H1 (cell line): ENCODE measurements around the gene GRIK4. TPM values are rescaled to one million over a fixed set of nuclear protein-coding genes. Genes with fewer than 3 reads are reported as not detected.

Experiments
- CTCF ChIA-PET: fragments of 300-600 bp; sonication (Branson Sonifier 250); formaldehyde crosslinking; loops from one replicate; lab custom pipeline; 2021; ENCODE audit not compliant: partially characterized antibody; lab: Charles Lee
- POLR2A ChIA-PET: fragments of 300-600 bp; sonication (Branson Sonifier 250); formaldehyde crosslinking; loops from one replicate; lab custom pipeline; 2021; ENCODE audit warnings: inconsistent platforms; ENCODE audit not compliant: partially characterized antibody; lab: Charles Lee
- DNase-seq, 2 experiments: peaks; one replicate each; pipeline versions ENCODE4 v3.0.0 to v3.0.0-alpha.2; 2010 to 2022; ENCODE audit warnings: low spot score in 2 of 2, low read depth in 1 of 2, mixed read lengths in 1 of 2
- FAIRE-seq: peaks from 2 replicates; lab custom pipeline; 2011; peaks lifted over from hg19 to GRCh38; lab: Jason Lieb, UNC
- H2AFZ ChIP-seq: 2 replicates; pipeline ENCODE4 v1.8.1; 2012; ENCODE audit warnings: low read length, inconsistent platforms
- H2AK5ac ChIP-seq: 2 replicates; pipeline ENCODE4 v1.6.1; 2013; ENCODE audit warnings: low read depth, low read length
- H2BK120ac ChIP-seq: replicated peaks from 2 replicates; pipeline ENCODE3; 2013; ENCODE audit warnings: low read depth, low read length, inconsistent platforms
- H2BK12ac ChIP-seq: 2 replicates; pipeline ENCODE4 v1.6.1; 2013; ENCODE audit warnings: low read depth, low read length
- H2BK15ac ChIP-seq: 2 replicates; pipeline ENCODE4 v1.6.1; 2013; ENCODE audit warnings: low read length
- H2BK20ac ChIP-seq: 2 replicates; pipeline ENCODE4 v1.6.1; 2013; ENCODE audit warnings: low read length
- H2BK5ac ChIP-seq: 2 replicates; pipeline ENCODE4 v1.6.1; 2013; ENCODE audit warnings: low read depth, low read length
- H3K14ac ChIP-seq: 2 replicates; pipeline ENCODE4 v1.6.1; 2013; ENCODE audit warnings: inconsistent platforms; ENCODE audit not compliant: insufficient read length
- H3K18ac ChIP-seq: 2 replicates; pipeline ENCODE4 v1.6.1; 2013; ENCODE audit warnings: low read length; ENCODE audit errors: extremely low read depth
- H3K23ac ChIP-seq: 2 replicates; pipeline ENCODE4 v1.6.1; 2013; ENCODE audit warnings: inconsistent platforms; ENCODE audit not compliant: insufficient read length
- H3K23me2 ChIP-seq: 2 replicates; pipeline ENCODE4 v1.6.1; 2013; ENCODE audit warnings: low read depth, low read length
- H3K27ac ChIP-seq: 2 replicates; pipeline ENCODE4 v1.6.1; 2011; ENCODE audit warnings: low read depth, low read length, inconsistent platforms
- H3K27me3 ChIP-seq, 4 experiments: replicated peaks in 1 of 4; 1 replicate in 1 of 4; 2 replicates in 3 of 4; pipeline versions ENCODE4 v1.6.1 to v1.8.1; 2011 to 2013; ENCODE audit warnings: low read length in 3 of 4, mild to moderate bottlenecking in 3 of 4, inconsistent platforms in 2 of 4, mixed read lengths in 2 of 4, moderate library complexity in 1 of 4; ENCODE audit not compliant: control insufficient read depth in 3 of 4, insufficient read depth in 3 of 4; ENCODE audit errors: extremely low read depth in 1 of 4
- H3K36me3 ChIP-seq, 4 experiments: 2 replicates each; pipeline versions ENCODE4 v1.6.1 to v1.8.1; 2011 to 2013; ENCODE audit warnings: mild to moderate bottlenecking in 4 of 4, low read length in 3 of 4, moderate library complexity in 2 of 4, control low read depth in 1 of 4, inconsistent platforms in 1 of 4; ENCODE audit not compliant: insufficient read depth in 4 of 4, control insufficient read depth in 2 of 4
- H3K4ac ChIP-seq: replicated peaks from 2 replicates; pipeline ENCODE3; 2013; ENCODE audit warnings: low read length, low read depth, mixed read lengths, inconsistent platforms; ENCODE audit not compliant: insufficient read length
- H3K4me1 ChIP-seq, 4 experiments: replicated peaks in 1 of 4; 1 replicate in 1 of 4; 2 replicates in 3 of 4; pipeline versions ENCODE4 v1.6.1 to v1.8.1; 2011 to 2013; ENCODE audit warnings: low read length in 3 of 4, inconsistent platforms in 2 of 4, mixed read lengths in 1 of 4; ENCODE audit not compliant: insufficient read depth in 4 of 4, control insufficient read depth in 3 of 4
- H3K4me2 ChIP-seq, 2 experiments: 2 replicates each; pipeline versions ENCODE4 v1.6.1 to v1.8.1; 2011 to 2013; ENCODE audit warnings: low read depth in 2 of 2, low read length in 2 of 2, control low read depth in 1 of 2, inconsistent platforms in 1 of 2, mild to moderate bottlenecking in 1 of 2; ENCODE audit not compliant: insufficient read depth in 1 of 2
- H3K4me3 ChIP-seq, 4 experiments: fragments of 200-600, 300-600 bp in 1 of 4; sonication (generic), shearing (Covaris generic), sonication (Bioruptor Twin) in 1 of 4; 2 replicates each; pipeline versions ENCODE4 v1.5.1 to v1.8.1; 2011 to 2016; ENCODE audit warnings: low read length in 4 of 4, low read depth in 3 of 4, control low read depth in 2 of 4, inconsistent platforms in 2 of 4, mild to moderate bottlenecking in 2 of 4, mixed read lengths in 1 of 4, moderate library complexity in 1 of 4; ENCODE audit not compliant: insufficient read depth in 2 of 4; ENCODE audit errors: extremely low read depth in 1 of 4
- H3K56ac ChIP-seq: replicated peaks from 2 replicates; pipeline ENCODE3; 2013; ENCODE audit warnings: low read depth, mild to moderate bottlenecking, mixed read lengths, low read length, inconsistent platforms; ENCODE audit not compliant: insufficient read length
- H3K79me1 ChIP-seq: 2 replicates; pipeline ENCODE4 v1.6.1; 2013; ENCODE audit warnings: low read depth, low read length, control low read depth
- H3K79me2 ChIP-seq, 2 experiments: 2 replicates each; pipeline versions ENCODE4 v1.6.1 to v1.8.1; 2012 to 2013; ENCODE audit warnings: low read length in 2 of 2, mild to moderate bottlenecking in 2 of 2, inconsistent platforms in 1 of 2; ENCODE audit not compliant: insufficient read depth in 2 of 2, control insufficient read depth in 1 of 2
- H3K9ac ChIP-seq, 4 experiments: replicated peaks in 1 of 4; 1 replicate in 1 of 4; 2 replicates in 3 of 4; pipeline versions ENCODE4 v1.6.1 to v1.8.1; 2011 to 2013; ENCODE audit warnings: low read depth in 3 of 4, low read length in 3 of 4, control low read depth in 2 of 4, mild to moderate bottlenecking in 2 of 4, moderate library complexity in 2 of 4, inconsistent platforms in 1 of 4; ENCODE audit errors: extremely low read depth in 1 of 4
- H3K9me3 ChIP-seq, 2 experiments: 2 replicates each; pipeline versions ENCODE4 v1.6.1 to v1.8.1; 2012 to 2013; ENCODE audit warnings: mild to moderate bottlenecking in 2 of 2, moderate library complexity in 2 of 2, control low read depth in 1 of 2, inconsistent platforms in 1 of 2, low read depth in 1 of 2, low read length in 1 of 2, mixed read lengths in 1 of 2; ENCODE audit not compliant: insufficient read depth in 2 of 2
- H4K20me1 ChIP-seq, 2 experiments: replicated peaks in 1 of 2; 2 replicates each; pipeline versions ENCODE3 to v1.8.1; 2011 to 2013; ENCODE audit warnings: inconsistent platforms in 2 of 2, low read length in 2 of 2, mild to moderate bottlenecking in 1 of 2; ENCODE audit not compliant: insufficient read depth in 2 of 2, control insufficient read depth in 1 of 2
- H4K5ac ChIP-seq: 2 replicates; pipeline ENCODE4 v1.6.1; 2013; ENCODE audit warnings: low read length, low read depth, mixed read lengths, inconsistent platforms; ENCODE audit not compliant: insufficient read length
- H4K8ac ChIP-seq: 2 replicates; pipeline ENCODE4 v1.8.0; 2013; ENCODE audit warnings: mild to moderate bottlenecking, moderate library complexity, low read length, inconsistent platforms; ENCODE audit not compliant: insufficient read depth; ENCODE audit errors: extremely low read depth
- H4K91ac ChIP-seq: replicated peaks from 2 replicates; pipeline ENCODE3; 2013; ENCODE audit warnings: low read length, mixed read lengths, inconsistent platforms; ENCODE audit not compliant: insufficient read length
- CBX5 ChIP-seq: fragments of 300-800, 300-1000 bp; sonication (generic); IDR thresholded peaks from 2 replicates; pipeline ENCODE4 v1.7.1; 2016; ENCODE audit warnings: antibody characterized with exemption, low read length, low read depth
- CEBPB ChIP-seq: IDR thresholded peaks from 2 replicates; pipeline ENCODE4 v1.6.1; 2012; ENCODE audit warnings: low read depth, low read length
- CTCF ChIP-seq, 3 experiments: IDR thresholded peaks; 1 replicate in 2 of 3; 2 replicates in 1 of 3; pipeline versions ENCODE4 v1.5.1 to v1.6.1; 2011; ENCODE audit warnings: low read length in 3 of 3, mild to moderate bottlenecking in 3 of 3, inconsistent platforms in 2 of 3, low read depth in 1 of 3, moderate library complexity in 1 of 3; ENCODE audit not compliant: insufficient read depth in 1 of 3; ENCODE audit errors: control extremely low read depth in 1 of 3
- EP300 ChIP-seq, 2 experiments: IDR thresholded peaks; 1 replicate in 1 of 2; 2 replicates in 1 of 2; pipeline ENCODE4 v1.6.1; 2011 to 2012; ENCODE audit warnings: low read depth in 2 of 2, low read length in 2 of 2, mild to moderate bottlenecking in 2 of 2, borderline replicate concordance in 1 of 2, inconsistent platforms in 1 of 2, moderate library complexity in 1 of 2
- GABPA ChIP-seq: IDR thresholded peaks from 2 replicates; pipeline ENCODE4 v1.6.1; 2011; ENCODE audit warnings: mild to moderate bottlenecking, low read length, moderate library complexity, borderline replicate concordance; ENCODE audit not compliant: insufficient read depth
- JUND ChIP-seq: IDR thresholded peaks from 2 replicates; pipeline ENCODE4 v1.6.1; 2011; ENCODE audit warnings: mild to moderate bottlenecking, improper control_type of control experiment, low read length
- NRF1 ChIP-seq: IDR thresholded peaks from 2 replicates; pipeline ENCODE4 v1.6.1; 2011; ENCODE audit warnings: mild to moderate bottlenecking, low read depth, low read length, improper control_type of control experiment
- RNF2 ChIP-seq: fragments of 200-900, 300-1000 bp; sonication (generic); IDR thresholded peaks from 2 replicates; pipeline ENCODE4 v1.7.1; 2016; ENCODE audit warnings: borderline replicate concordance, low read depth, mild to moderate bottlenecking, antibody characterized with exemption, low read length; ENCODE audit not compliant: poor library complexity, severe bottlenecking; ENCODE audit errors: missing control alignments
- SIRT6 ChIP-seq: IDR thresholded peaks from one replicate; pipeline ENCODE4 v1.7.1; 2012; ENCODE audit warnings: low read length, inconsistent platforms
- SP4 ChIP-seq: IDR thresholded peaks from 2 replicates; pipeline ENCODE4 v1.6.1; 2012; ENCODE audit warnings: low read length, inconsistent platforms
- SUZ12 ChIP-seq: fragments of 200-600 bp; sonication (generic); IDR thresholded peaks from 2 replicates; pipeline ENCODE4 v1.6.1; 2012; ENCODE audit warnings: mild to moderate bottlenecking, inconsistent platforms, low read length, moderate library complexity, mixed read lengths
- WGBS, 2 experiments: shearing (Covaris generic) in 1 of 2; methylation state at CpG; one replicate each; pipeline versions ENCODE4 v1.1.6 to v1.1.7; 2013 to 2015; ENCODE audit warnings: low lambda C conversion rate in 2 of 2, mixed read lengths in 2 of 2, inconsistent platforms in 1 of 2, low coverage in 1 of 2, missing lambda C conversion rate in 1 of 2; ENCODE audit not compliant: insufficient replicate concordance in 2 of 2, insufficient coverage in 1 of 2, insufficient read length in 1 of 2; ENCODE audit errors: extremely low coverage in 1 of 2, missing lambda C conversion rate in 1 of 2; 5-methylcytosine and 5-hydroxymethylcytosine counted together
- polyA plus RNA-seq, 7 experiments: library from polyadenylated mRNA; depleted of rRNA in 3 of 7; stranded (reverse) in 5 of 7; unstranded in 2 of 7; fragments of >200 nt in 5 of 7; fragments of 200-250 nt in 2 of 7; gene quantifications; 1 replicate in 5 of 7; 2 replicates in 1 of 7; 4 replicates in 1 of 7; pipeline versions ENCODE4 v1.2.1 to v1.2.3, GENCODE V29; 2011 to 2013; ENCODE audit warnings: missing spikeins in 2 of 7, mixed read lengths in 2 of 7
- total RNA-seq: library from RNA; stranded (reverse); fragmentation: NEBNext Ultra II Directional; extraction: Animal tissue kit (Norgen Biotek cat#: 25700); gene quantifications from 2 replicates; pipeline ENCODE4 v1.2.1, GENCODE V29; 2021

Gene GRIK4
- total and polyA plus RNA-seq, 2 of the 8 experiments (the other 6 are each of a cell fraction or from before 2014, with no cell fraction given) = 1.2 to 2.9 TPM

- Histone ChIP-seq H2BK5ac (no peak overlapping the region), H3K79me2 (no peaks in the 10 kb centered on the region), H3K4me3 (no peak overlapping the region), H3K36me3 (no peaks in the 10 kb centered on the region), H3K23me2 (no peaks in the 10 kb centered on the region), H3K4ac (no peak overlapping the region), H2BK15ac (no peak overlapping the region), H2AFZ (no peak overlapping the region), H2BK120ac (no peak overlapping the region), H4K20me1 (no peaks in the 10 kb centered on the region), H3K23ac (no peak overlapping the region), H2BK20ac (no peak overlapping the region), H3K79me1 (no peaks in the 10 kb centered on the region), H3K56ac (no peak overlapping the region), H3K27me3 (no peaks in the 10 kb centered on the region), H4K5ac (no peak overlapping the region), H3K9me3 (no peaks in the 10 kb centered on the region), H3K4me1 (peaks cover 0 to 2% (median 0%) of the 10 kb centered on the region in 4 experiments; a peak in 2 of 7 replicates), H2AK5ac (no peak overlapping the region), H3K27ac (no peak overlapping the region), H3K18ac (no peak overlapping the region), H3K4me2 (no peak overlapping the region), H4K91ac (no peak overlapping the region), H2BK12ac (no peak overlapping the region), H3K14ac (no peak overlapping the region), H4K8ac (no peak overlapping the region), H3K9ac (no peak overlapping the region)
- POLR2A ChIA-PET = no interaction called here
- no peak for DNase-seq
- WGBS, 2 experiments = 78% methylated on average over 4 of the region's 4 CpGs; no CpG with 5 or more reads in 1 of the 2 experiments
- FAIRE-seq = no peak
- CTCF ChIA-PET = interaction anchor here (0.6 to 2.7 kb wide), 8 partner anchors 8 to 82 kb away, joined by 3 to 14 read pairs (median 4); no protein-coding TSS in a partner anchor
- TF ChIP-seq CTCF (IDR thresholded peaks at IDR 0.05; ENCODE audit: control extremely low read depth in 1 of 3, insufficient read depth in 1 of 3, low read depth in 1 of 3, low read length in 3 of 3) = no peak
- TF ChIP-seq RNF2 = no peak
- TF ChIP-seq CEBPB = no peak
- TF ChIP-seq SUZ12 = no peak
- no peak for TF ChIP-seq GABPA
- no peak for TF ChIP-seq EP300 (IDR thresholded peaks at IDR 0.05; ENCODE audit: borderline replicate concordance in 1 of 2, low read depth in 2 of 2, low read length in 2 of 2)
- TF ChIP-seq NRF1 = no peak
- no peak for TF ChIP-seq JUND
- TF ChIP-seq CBX5 = no peak
- TF ChIP-seq SIRT6 = no peak
- TF ChIP-seq SP4 = no peak
Measured at GRCh38 chr11:120625565-120625964, 114.0 kb downstream of the GRIK4 start.
